Femur (tissue), 1 donor: Measurements from ENCODE around the gene USB1.

ENCODE experiments used
- DNase-seq: peaks from one replicate; pipeline ENCODE4 v3.0.0-alpha.2; 2017

The USB1 gene

DNA sequence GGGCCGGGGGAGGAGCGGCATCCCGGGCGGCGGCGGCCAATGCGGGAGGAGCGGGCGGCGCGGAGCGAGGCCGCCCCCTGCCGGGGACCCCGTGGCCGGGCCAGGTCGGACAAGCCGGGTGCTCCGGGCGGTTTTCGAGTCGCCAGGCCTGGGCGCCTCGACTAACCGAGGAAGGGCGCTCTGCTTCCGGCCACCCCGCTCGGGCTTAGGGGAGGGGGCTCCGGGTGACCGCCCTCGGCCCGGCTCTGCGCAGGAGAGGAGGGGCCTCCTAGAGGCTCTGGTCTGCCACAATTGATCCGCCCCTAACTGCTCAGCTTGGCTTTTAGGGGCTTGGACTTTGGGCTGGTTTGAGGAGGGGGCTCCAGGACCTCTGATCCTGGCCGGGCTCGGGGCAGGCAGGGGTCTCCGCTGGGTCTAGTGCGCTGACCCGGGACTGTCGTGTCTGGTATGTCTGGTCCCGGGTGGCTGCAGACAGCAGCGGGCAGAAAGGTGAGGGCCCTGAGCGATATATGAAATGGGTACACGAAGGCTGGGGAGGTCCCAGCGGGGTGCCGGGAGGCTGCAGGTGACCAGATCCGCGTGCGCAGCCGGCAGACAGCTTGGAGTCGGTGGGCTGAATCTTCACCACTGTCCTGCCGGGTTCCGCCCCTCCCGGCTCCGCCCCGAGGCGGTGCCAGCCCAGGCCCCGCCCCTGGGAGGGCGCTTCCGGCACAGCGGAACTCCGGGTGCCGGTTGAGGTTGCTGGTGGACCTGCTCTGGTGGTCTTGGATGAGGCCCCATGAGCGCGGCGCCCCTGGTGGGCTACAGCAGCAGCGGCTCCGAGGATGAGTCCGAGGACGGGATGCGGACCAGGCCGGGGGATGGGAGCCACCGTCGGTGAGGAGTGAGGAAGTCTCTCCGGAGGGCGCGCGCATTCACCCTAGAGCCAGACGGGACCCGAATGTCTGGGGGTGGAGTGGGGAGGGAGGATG, at the start of gene USB1:
Gene USB1, plus strand, starts transcription at position 702 of the 971 bp plus-strand sequence. Its CDS starts 77 bp downstream, at position 779.
- DNase-seq: peak; percentile 92

- no peak for DNase-seq
Observed at GRCh38 chr16:57952909-57953308, 48.3 kb upstream of the USB1 start.

DNA sequence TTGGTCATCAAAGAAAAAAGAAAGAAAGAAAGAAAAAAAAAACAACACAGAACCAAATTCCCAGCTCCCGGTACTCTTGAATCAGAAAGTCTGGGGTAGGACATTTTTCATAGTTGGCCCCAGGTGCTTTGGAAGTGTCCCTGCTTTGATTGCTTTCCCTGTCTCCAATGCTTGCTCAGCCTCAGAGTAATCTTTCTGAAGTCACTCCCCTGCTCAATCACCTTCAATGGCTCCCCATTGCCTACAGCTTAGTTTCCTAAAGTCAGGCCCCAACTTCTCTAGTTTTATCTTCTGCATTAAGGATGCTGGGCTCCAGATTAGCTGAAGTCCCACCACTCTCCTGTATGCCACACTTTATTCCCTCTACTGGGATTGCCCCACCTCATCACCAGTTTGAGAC, 47.4 kb upstream of the USB1 start:
- no peak for DNase-seq

- no peak for DNase-seq
Observed at GRCh38 chr16:57955572-57956188, 45.5 kb upstream of the USB1 start.

DNA sequence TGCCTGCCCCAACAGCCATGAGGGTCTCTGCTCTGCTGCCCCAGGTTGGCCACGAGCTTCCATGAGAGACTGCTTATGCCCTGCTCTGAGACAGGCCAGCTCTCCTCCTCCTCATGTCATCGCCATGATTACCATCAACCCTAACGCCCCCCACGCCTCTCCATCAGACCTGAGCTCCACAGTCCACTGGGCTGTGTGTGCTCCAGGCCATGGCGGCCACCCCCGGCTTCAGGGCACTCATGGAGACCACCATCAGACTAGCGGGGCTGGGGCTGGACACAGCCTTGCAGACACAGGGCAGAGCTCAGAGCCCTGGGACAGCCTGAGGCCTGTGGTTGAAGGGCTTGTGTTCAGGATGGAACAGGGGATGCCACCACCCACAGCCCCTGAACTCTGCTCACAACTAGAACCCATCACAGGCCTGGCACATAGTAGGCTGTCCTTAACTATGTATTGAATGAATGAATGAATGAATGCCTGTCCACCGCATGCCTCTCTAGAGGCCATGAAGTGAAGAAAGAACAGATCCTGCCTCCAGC, 44.9 kb upstream of the USB1 start:
- no peak for DNase-seq

- no peak for DNase-seq
Observed at GRCh38 chr16:57956924-57957672, 44.1 kb upstream of the USB1 start.

- DNase-seq: no peak
Observed at GRCh38 chr16:57957673-57958392, 43.4 kb upstream of the USB1 start.

DNA sequence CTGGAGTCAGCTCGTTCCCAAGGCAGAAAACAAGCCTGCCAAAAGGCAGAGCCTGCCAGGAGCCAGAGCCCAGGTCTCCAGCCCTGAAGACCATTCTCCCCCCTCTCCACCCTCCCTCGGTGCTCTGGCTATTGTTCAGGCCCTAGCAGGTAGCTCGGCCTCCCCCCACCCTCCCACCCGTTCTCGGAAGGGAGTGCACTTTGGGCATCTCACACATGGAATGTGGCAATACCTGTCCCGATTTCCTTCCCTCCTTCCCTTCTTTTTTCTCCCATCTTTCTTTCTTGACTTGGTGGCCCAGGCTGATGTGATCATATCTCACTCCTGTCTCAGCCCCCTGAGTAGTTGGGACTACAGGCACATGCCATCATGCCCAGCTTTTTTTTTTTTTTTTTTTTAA, 42.7 kb upstream of the USB1 start:
- DNase-seq: no peak

GRCh38 chr16:57959121-57959520, 42.1 kb upstream of the USB1 start:
- DNase-seq: no peak

- no peak for DNase-seq
Observed at GRCh38 chr16:57959804-57960203, 41.4 kb upstream of the USB1 start.

GRCh38 chr16:57960310-57960709, 40.9 kb upstream of the USB1 start:
- no peak for DNase-seq

DNA sequence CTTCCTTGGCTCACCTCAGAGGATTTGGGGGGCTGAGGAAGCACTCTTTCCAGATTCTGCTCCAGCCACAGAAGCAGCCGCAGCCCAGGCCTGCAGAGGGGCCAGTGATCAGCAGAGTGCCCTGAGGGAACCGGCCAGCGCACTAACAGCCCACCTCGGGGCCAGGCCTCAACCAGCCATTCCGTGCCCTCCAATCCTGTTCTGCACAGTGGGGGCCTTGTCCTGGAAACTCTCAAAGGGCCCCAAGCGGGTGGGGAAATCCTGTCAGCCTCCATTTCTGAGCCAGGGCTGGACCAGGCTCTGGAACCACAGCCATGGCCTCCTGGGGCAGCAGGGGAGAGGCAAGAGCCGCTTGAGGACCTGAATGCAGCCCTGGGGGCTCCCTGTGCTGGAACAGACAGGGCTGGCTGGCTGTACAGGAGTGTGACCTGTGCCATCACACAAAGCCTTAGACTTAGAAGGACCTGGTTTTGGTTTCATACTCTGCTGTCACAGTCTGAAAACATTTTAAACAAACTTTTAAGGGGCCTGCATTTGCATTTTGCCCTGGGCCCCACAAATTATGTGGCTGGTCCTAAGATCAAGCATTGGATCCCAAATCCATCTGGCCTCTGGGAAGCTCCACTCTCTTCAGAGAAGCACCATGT, 40.3 kb upstream of the USB1 start:
- DNase-seq: no peak

DNA sequence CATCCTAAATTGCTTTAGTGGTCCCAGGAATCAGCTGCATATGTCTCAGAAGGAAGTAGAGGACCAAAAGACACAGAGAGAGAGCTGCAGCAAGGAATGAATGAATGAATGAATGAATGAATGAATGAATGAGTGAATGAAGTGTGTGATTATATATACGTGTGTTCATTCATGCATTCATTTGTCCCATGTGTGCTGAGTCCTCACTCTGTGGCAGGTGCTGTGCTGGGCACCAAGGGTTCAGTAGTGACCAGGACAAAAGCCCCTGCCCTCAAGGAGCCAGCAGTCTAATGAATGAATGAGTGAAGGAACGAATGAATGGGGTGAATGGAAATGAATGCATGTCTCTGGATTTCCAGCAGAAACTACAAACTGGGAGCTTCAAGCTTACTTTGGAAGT, 39.7 kb upstream of the USB1 start:
- no peak for DNase-seq

- DNase-seq: no peak
Observed at GRCh38 chr16:57962046-57962445, 39.2 kb upstream of the USB1 start.

DNA sequence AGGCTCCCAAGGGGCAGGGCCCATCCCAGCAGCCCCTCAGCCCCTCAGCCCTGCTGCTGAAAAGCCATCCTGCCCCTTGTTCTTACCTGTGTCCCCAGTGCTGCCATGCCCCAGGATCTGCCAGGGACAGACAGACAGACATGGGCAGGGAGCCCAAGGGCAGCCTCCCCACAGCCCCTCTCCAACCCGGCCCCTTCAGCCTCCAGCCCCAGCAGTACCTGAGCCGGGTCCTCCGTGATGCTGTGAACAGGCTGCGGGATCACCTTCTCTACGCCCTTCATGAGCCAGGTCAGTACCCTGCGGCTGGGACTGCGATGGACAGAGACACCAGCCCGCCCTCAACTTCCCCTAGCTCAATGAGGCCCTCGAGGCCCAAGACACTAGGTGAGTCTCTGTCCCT, 38.5 kb upstream of the USB1 start:
- no peak for DNase-seq

DNA sequence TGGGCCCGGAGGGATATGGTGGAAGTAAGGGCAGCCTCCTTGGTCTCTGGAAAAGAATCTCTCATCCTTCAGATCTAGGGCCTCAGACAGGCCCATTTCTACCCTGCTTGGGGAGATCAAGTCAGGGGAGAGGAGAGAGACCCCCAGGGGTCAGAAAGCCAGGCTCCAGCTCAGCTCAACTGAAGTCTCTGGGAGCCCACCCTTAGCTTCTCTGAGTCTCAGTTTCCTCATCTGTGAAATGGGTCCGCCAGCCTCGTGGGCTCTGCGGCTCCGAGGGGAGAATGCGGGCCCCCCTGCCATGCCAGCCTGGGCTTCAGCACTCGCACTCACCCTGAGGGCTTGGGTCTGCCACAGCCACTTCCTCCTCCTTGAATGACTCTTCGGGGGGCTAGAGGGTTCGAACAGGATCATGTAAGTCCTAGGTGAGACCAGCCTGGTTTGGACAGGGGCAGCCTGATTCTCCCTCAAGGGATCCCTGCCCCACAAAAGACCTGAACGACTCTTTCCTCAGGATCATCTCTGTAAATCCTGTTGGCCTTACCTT, 37.0 kb upstream of the USB1 start:
- no peak for DNase-seq

DNA sequence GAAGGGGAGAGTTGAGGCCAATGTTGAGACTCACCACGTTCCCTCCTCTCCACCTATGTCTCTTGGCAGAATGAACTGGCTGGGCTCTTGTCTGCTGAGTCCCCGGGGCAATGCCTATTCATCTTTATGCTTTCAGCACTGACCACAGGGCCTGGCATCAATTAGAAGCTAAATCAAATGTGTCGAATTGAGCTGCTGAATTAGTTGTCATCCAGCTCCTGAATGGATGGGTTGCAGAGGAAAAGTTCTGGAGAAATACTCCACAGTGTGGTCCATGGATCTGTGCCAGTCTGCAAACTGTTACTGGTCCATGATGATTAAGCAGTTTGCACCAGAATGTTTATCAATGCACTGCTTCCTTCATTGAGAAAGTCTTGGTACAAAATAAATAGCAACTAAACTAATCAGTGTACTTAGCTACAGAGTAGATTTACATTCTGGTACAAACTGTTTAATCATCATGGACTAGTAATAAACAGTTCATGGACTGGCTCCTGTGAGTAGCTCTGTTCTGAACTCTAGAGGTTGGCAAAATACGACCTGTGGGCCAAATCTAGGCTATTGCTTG, 34.9 kb upstream of the USB1 start:
- no peak for DNase-seq

DNA sequence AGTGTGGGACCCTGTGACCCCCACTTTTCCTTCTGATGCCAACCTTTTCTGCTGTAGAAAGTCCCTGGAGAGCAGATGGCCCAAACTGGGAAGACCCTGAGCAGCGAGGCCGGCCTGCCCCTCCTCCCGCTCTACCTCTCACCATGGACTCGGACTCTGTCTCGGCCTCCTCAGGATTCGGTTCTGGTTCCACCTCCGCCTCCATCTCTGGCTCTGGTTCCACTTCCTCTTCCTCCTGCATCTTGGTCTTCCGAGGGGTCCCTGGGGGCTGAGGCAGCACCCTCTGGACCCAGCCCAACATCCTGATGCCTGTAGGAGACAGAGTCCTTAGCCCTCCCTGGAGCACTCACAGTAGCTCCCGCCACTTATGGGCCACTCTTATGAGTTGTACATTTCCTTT, 34.2 kb upstream of the USB1 start:
- DNase-seq: no peak

DNA sequence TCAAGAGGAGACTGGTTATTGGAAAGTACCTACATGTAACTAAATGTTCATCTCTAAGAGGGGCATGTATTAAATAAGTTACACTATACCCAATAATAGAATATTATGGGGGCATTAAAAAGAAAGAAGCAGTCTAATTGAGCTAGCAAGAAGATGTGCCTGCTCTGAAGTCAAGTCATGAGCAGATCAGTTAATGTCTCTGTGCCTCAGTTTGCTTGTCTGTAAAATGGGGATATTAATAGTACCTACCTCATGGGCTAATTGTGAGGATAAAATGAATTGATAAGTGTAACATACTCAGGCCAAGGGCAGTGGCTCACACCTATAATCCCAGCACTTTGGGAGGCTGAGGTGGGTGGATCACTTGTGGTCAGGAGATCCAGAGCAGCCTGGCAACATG, 33.3 kb upstream of the USB1 start:
- no peak for DNase-seq

GRCh38 chr16:57969451-57970123, 31.6 kb upstream of the USB1 start:
- DNase-seq: no peak

DNA sequence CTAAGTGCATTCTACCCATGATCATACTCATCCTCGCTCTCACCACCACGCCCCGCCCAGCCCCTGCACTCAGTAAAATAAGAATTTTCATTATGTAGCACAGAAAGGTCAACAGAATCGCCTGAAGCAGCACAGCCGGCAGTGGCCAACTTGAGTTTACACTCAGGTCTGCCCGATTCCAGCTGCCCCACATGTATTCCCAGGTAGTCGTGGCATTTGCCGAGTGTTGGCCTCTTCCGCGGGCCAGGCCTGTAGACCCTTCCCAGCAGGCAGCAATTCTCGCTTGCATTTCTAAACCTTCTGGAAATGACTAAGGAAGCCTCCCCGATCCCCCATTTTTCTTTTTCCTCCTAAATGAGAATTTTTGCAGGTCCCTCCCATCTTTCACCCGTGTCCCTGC, 30.9 kb upstream of the USB1 start:
- DNase-seq: no peak
